Keratinocyte (primary cell): ENCODE data around the gene MORF4L1. TPM values are rescaled to one million over a fixed set of nuclear protein-coding genes. Genes with fewer than 3 reads are reported as not detected.

ENCODE experiments used
- DNase-seq: peaks from one replicate; pipeline ENCODE4 v3.0.0-alpha.2; 2011; ENCODE audit warnings: low read depth, missing footprints, low spot score
- FAIRE-seq: peaks from 2 replicates; lab custom pipeline; 2011; peaks lifted over from hg19 to GRCh38; lab: Jason Lieb, UNC
- H2AFZ ChIP-seq: 2 replicates; pipeline ENCODE4 v1.6.0; 2012; ENCODE audit warnings: low read length, control low read depth, inconsistent platforms; ENCODE audit not compliant: control insufficient read depth
- H3K27ac ChIP-seq: 2 replicates; pipeline ENCODE4 v1.5.1; 2011; ENCODE audit warnings: low read length; ENCODE audit not compliant: control insufficient read depth, insufficient read depth
- H3K27me3 ChIP-seq: 3 replicates; pipeline ENCODE4 v1.6.0; 2011; ENCODE audit warnings: low read length; ENCODE audit not compliant: control insufficient read depth, insufficient read depth; ENCODE audit errors: extremely low read depth
- H3K36me3 ChIP-seq, 2 experiments: 2 replicates in 1 of 2; 3 replicates in 1 of 2; pipeline ENCODE4 v1.5.1; 2011; ENCODE audit warnings: low read length in 2 of 2, mild to moderate bottlenecking in 1 of 2; ENCODE audit not compliant: control insufficient read depth in 2 of 2, insufficient read depth in 2 of 2; ENCODE audit errors: extremely low read depth in 1 of 2
- H3K4me1 ChIP-seq: 3 replicates; pipeline ENCODE4 v1.5.1; 2011; ENCODE audit warnings: low read length; ENCODE audit not compliant: control insufficient read depth, insufficient read depth; ENCODE audit errors: extremely low read depth
- H3K4me2 ChIP-seq: 3 replicates; pipeline ENCODE4 v1.6.0; 2011; ENCODE audit warnings: low read depth, low read length; ENCODE audit not compliant: control insufficient read depth, insufficient read depth; ENCODE audit errors: extremely low read depth
- H3K4me3 ChIP-seq, 3 experiments: fragments of 200-600 bp in 1 of 3; sonication (generic) in 1 of 3; 2 replicates in 2 of 3; 3 replicates in 1 of 3; pipeline ENCODE4 v1.5.1; 2011 to 2016; ENCODE audit warnings: low read length in 3 of 3, mild to moderate bottlenecking in 3 of 3, control low read depth in 2 of 3, inconsistent platforms in 1 of 3, low read depth in 1 of 3, mixed read lengths in 1 of 3, mixed run types in 1 of 3, moderate library complexity in 1 of 3; ENCODE audit not compliant: control insufficient read depth in 2 of 3, insufficient read depth in 2 of 3; ENCODE audit errors: extremely low read depth in 1 of 3
- H3K79me2 ChIP-seq: 2 replicates; pipeline ENCODE4 v1.6.0; 2012; ENCODE audit warnings: low read length; ENCODE audit not compliant: control insufficient read depth, insufficient read depth
- H3K9ac ChIP-seq: 3 replicates; pipeline ENCODE4 v1.6.0; 2011; ENCODE audit warnings: low read length; ENCODE audit not compliant: control insufficient read depth, insufficient read depth; ENCODE audit errors: extremely low read depth
- H3K9me1 ChIP-seq: 3 replicates; pipeline ENCODE4 v1.6.0; 2011; ENCODE audit warnings: low read length; ENCODE audit not compliant: control insufficient read depth, insufficient read depth; ENCODE audit errors: extremely low read depth
- H3K9me3 ChIP-seq: 2 replicates; pipeline ENCODE4 v1.5.1; 2012; ENCODE audit warnings: low read depth, low read length; ENCODE audit not compliant: control insufficient read depth
- H4K20me1 ChIP-seq: 3 replicates; pipeline ENCODE4 v1.6.0; 2011; ENCODE audit warnings: low read length; ENCODE audit not compliant: control insufficient read depth, insufficient read depth; ENCODE audit errors: extremely low read depth
- EZH2 ChIP-seq: IDR thresholded peaks from one replicate; pipeline ENCODE4 v1.6.1; 2012; ENCODE audit warnings: inconsistent platforms, mild to moderate bottlenecking, low read length, moderate library complexity
- dilution Hi-C: fragments of 300-500 bp; cut with MboI; formaldehyde crosslinking; loops from one replicate; pipeline ENCODE4 v1.7.0; 2020; ENCODE audit warnings: low sequenced_read_pairs; ENCODE audit not compliant: extremely low pct_ligation_motif_present
- polyA plus RNA-seq, 5 experiments: library from polyadenylated mRNA; depleted of rRNA in 3 of 5; stranded (reverse) in 3 of 5; stranded (forward) in 1 of 5; unstranded in 1 of 5; fragments of >200 nt; gene quantifications; 1 replicate in 1 of 5; 2 replicates in 3 of 5; 3 replicates in 1 of 5; pipeline versions ENCODE4 v1.2.1 to v1.2.3, GENCODE V29; 2011 to 2012; ENCODE audit warnings: missing spikeins in 2 of 5, low read depth in 1 of 5, low replicate concordance in 1 of 5
- TF ChIP-seq, protein P1 (sequence below), 3 experiments: IDR thresholded peaks in 1 of 3; conservative IDR thresholded peaks in 1 of 3; optimal IDR thresholded peaks in 1 of 3; 2 replicates in 2 of 3; 3 replicates in 1 of 3; pipeline versions ENCODE3 to v1.5.1; 2011; ENCODE audit warnings: low read length in 3 of 3, mild to moderate bottlenecking in 3 of 3, moderate library complexity in 2 of 3, control low read depth in 1 of 3, inconsistent platforms in 1 of 3; ENCODE audit not compliant: insufficient read depth in 2 of 3; ENCODE audit errors: extremely low read depth in 1 of 3

MORF4L1 gene
- polyA plus RNA-seq, 1 donor (not counting 4 experiments of a cell fraction or from before 2014, with no cell fraction given) = 281 TPM

- Histone ChIP-seq H3K27ac (peak overlapping the region; percentile 99), H3K9ac (peak overlapping the region; percentile 100), H3K4me1 (peaks cover 28% of the 10 kb centered on the region), H3K9me1 (peaks cover 3% of the 10 kb centered on the region), H3K4me3 (peak overlapping the region; percentile 85 to 99 (median 97)), H3K27me3 (no peaks in the 10 kb centered on the region), H2AFZ (peak overlapping the region; percentile 65), H3K4me2 (peak overlapping the region; percentile 91), H3K79me2 (peaks cover 51% of the 10 kb centered on the region), H4K20me1 (peaks cover 43% of the 10 kb centered on the region), H3K36me3 (no peaks in the 10 kb centered on the region), H3K9me3 (no peaks in the 10 kb centered on the region)
- DNase-seq (peak; percentile 55), FAIRE-seq (no peak)
- TF ChIP-seq EZH2 = no peak
- TF ChIP-seq, protein P1, sequence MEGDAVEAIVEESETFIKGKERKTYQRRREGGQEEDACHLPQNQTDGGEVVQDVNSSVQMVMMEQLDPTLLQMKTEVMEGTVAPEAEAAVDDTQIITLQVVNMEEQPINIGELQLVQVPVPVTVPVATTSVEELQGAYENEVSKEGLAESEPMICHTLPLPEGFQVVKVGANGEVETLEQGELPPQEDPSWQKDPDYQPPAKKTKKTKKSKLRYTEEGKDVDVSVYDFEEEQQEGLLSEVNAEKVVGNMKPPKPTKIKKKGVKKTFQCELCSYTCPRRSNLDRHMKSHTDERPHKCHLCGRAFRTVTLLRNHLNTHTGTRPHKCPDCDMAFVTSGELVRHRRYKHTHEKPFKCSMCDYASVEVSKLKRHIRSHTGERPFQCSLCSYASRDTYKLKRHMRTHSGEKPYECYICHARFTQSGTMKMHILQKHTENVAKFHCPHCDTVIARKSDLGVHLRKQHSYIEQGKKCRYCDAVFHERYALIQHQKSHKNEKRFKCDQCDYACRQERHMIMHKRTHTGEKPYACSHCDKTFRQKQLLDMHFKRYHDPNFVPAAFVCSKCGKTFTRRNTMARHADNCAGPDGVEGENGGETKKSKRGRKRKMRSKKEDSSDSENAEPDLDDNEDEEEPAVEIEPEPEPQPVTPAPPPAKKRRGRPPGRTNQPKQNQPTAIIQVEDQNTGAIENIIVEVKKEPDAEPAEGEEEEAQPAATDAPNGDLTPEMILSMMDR (optimal IDR thresholded peaks at IDR 0.05 in 1 of 3, IDR thresholded peaks at IDR 0.05 in 1 of 3, conservative IDR thresholded peaks at IDR 0.05 in 1 of 3; ENCODE audit: extremely low read depth in 1 of 3, insufficient read depth in 2 of 3, low read length in 3 of 3) = peak; percentile 27 to 75 (median 35)
- dilution Hi-C loops = no loop called here
These were observed 492 bp downstream of the MORF4L1 start for GRCh38 chr15:78872972-78873792.

DNA sequence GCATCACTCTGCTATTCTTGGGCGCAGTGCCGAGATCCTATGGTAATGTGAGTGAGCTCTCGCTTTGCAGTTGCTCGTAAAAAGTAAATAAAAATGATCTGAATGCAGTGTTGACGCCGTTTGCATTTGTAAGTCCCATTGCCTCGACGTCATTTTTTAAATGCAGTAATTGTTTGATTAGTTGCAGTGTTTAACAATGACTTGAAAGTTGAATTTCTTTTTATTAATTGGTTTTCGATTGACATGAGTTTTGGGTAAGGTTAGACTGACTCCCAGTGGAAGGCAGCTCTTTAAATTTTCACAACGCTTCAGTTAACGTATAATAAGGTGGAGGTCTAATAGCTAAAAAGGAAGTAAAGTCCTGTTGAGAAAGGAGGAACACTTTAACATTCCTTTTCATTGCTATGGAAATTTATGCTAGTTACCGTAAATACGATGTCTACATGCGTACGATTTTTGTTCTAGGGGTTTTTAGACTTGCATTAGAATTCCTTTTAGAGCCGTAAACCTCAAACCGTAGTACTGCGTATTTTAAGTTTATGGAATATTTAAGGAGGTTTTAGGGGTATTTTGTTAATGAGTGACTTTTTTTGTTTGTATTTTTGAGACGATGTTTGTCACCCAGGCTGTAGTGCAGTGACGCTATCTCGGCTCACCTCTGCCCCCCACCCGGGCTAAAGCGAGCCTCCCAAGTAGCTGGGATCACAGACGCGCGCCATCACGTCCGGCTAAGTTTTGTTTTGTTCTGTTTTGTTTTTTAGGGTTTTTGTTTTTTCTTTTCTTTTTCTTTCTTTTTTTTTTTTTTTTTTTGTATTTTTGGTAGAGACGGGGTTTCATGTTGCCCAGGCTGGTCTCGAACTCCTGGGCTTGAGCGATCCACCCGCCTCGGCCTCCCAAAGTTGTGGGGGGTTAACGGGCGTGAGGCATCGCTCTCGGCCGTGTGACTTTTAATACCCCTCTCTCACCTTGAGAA, 1.4 kb downstream of the MORF4L1 start:
- peaks cover 48% of the 10 kb centered on the region for H4K20me1 ChIP-seq
- dilution Hi-C loops = no loop called here

More for the DNA sequence above, 1.4 kb downstream of the MORF4L1 start:
- Histone ChIP-seq H3K9ac (peak overlapping the region; percentile 100), H3K9me1 (peaks cover 3% of the 10 kb centered on the region), H3K27ac (peak overlapping the region; percentile 99), H3K4me3 (peak overlapping the region; percentile 85 to 99 (median 97)), H3K4me2 (peak overlapping the region; percentile 91), H3K27me3 (no peaks in the 10 kb centered on the region), H2AFZ (peak overlapping the region; percentile 16), H3K4me1 (peaks cover 31% of the 10 kb centered on the region), H3K36me3 (no peaks in the 10 kb centered on the region), H3K9me3 (no peaks in the 10 kb centered on the region), H3K79me2 (peaks cover 60% of the 10 kb centered on the region)
- TF ChIP-seq EZH2 = no peak
- TF ChIP-seq, protein P1 (optimal IDR thresholded peaks at IDR 0.05 in 1 of 3, IDR thresholded peaks at IDR 0.05 in 1 of 3, conservative IDR thresholded peaks at IDR 0.05 in 1 of 3; ENCODE audit: extremely low read depth in 1 of 3, insufficient read depth in 2 of 3, low read length in 3 of 3) = peak in 1 of 3 experiments; percentile 6
- FAIRE-seq (no peak), DNase-seq (no peak)
